Activated CD8-positive, alpha-beta memory T cell treated with anti-CD3 and anti-CD28 coated beads for 24 hours (primary cell): ENCODE data around the gene PSMD1.

ENCODE experiments used
- DNase-seq: peaks from one replicate; pipeline ENCODE4 v3.0.0-alpha.2; 2020

Gene PSMD1

DNA sequence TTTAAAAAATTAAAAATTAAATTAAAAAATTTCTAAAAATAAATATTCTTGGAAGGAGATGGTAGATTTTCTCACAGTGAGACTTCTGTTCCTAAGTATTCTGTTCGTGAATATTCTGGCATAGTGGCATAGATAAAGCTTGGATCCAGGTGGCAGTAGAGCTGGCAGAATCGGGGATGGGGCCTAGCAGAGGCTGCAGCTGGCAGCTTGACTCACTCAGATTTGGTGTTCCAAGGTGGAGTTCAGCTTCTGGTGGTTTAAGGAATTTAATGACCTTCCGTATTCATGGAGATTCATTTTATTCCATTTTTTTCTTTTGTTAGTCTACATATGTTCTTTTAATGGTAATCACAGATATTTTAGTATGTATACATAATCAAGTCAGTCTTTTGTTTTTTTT is 161.7 kb downstream of the PSMD1 start:
- no peak for DNase-seq

DNA sequence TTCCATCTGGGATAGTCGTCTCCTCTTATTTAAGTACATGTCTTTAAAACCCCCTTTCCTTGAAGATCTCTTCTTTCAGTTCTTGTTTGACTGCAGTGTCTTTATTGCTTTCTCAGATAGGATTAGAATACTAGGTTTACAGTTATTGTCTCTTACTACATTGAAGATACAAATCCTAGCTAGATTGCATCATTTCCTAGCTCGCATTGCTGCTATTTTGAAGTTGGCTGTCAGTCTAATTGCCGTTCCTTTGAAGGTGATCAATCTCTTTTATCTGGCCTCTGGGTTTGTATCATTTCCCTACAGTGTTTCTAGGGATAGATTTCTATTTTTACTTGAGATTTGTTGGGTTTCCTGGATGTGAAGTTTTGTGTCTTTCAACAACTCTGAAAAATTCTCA is 162.6 kb downstream of the PSMD1 start:
- no peak for DNase-seq

DNA sequence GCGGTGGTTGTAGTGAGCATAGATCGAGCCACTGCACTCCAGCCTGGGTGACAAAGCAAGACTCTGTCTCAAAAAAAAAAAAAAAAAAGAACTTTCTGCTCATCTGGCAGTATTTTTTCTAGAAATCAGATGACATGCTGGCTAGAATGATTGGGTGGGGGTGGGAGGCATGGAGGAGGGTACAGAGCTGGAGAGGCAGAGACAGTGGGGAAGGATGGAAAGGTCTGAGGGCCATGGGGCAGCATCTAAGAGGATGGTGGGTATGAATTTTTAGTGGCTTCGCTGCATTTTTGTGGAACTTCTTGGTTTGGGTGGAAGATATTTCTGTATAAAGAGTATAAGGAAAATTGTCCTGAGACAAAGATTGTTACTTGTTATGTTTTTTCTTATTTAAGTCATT is 165.1 kb downstream of the PSMD1 start:
- DNase-seq, result no peak
